ENCODE measurements around the gene ACP3.

- TF ChIP-seq CTCF (conservative IDR thresholded peaks at IDR 0.05; ENCODE audit: low read depth, low read length) (0 out of 2 replicates have a peak, but pooled peaks have one; percentile 30), EZH2 (IDR thresholded peaks at IDR 0.05; ENCODE audit: borderline replicate concordance, low read depth, low read length, poor library complexity, severe bottlenecking) (no peak)
Observed at GRCh38 chr3:132284781-132285619, 32.2 kb upstream of the ACP3 start.
